K562 (cell line): ENCODE results near the gene ANO8. TPM values are rescaled to one million over a fixed set of nuclear protein-coding genes. Genes with fewer than 3 reads are reported as not detected.

Experiments used
- COPS2 ChIP-seq: fragments of 450-650 bp; conservative IDR thresholded peaks from 2 replicates; pipeline ENCODE4 v1.6.1; 2016; ENCODE audit warnings: mild to moderate bottlenecking, moderate library complexity
- E4F1 ChIP-seq: fragments of 250-450 bp; sonication (Bioruptor Pico); IDR thresholded peaks from 2 replicates; pipeline ENCODE4 v1.5.0; 2021; ENCODE audit warnings: mild to moderate bottlenecking, borderline replicate concordance
- ELF1 ChIP-seq: fragments of 200-800 bp; sonication (Bioruptor generic); IDR thresholded peaks from 2 replicates; pipeline ENCODE4 v1.6.1; 2016; ENCODE audit warnings: missing genetic modification characterization, missing compliant biosample characterization
- EP400 ChIP-seq: fragments of 450-650 bp; IDR thresholded peaks from 2 replicates; pipeline ENCODE4 v1.6.1; 2017; ENCODE audit warnings: antibody characterized with exemption, mild to moderate bottlenecking, moderate library complexity
- FOXA1 ChIP-seq: fragments of 450-650 bp; IDR thresholded peaks from 2 replicates; pipeline ENCODE4 v1.6.1; 2016; ENCODE audit warnings: mild to moderate bottlenecking, borderline replicate concordance
- FOXK1 ChIP-seq: sonication (generic); formaldehyde crosslinking; IDR thresholded peaks from 2 replicates; pipeline ENCODE4 v1.8.0; 2022; ENCODE audit warnings: missing genetic modification reagents, mild to moderate bottlenecking, borderline replicate concordance
- HMG20A ChIP-seq: fragments of 450-650 bp; formaldehyde crosslinking; conservative IDR thresholded peaks from 2 replicates; pipeline ENCODE4 v1.4.0; 2020; ENCODE audit warnings: mild to moderate bottlenecking, mixed read lengths
- KLF1 ChIP-seq: fragments of 450-650 bp; IDR thresholded peaks from 2 replicates; pipeline ENCODE4 v1.6.1; 2016; ENCODE audit warnings: missing genetic modification characterization, missing compliant biosample characterization
- KLF13 ChIP-seq: fragments of 450-650 bp; IDR thresholded peaks from 2 replicates; pipeline ENCODE4 v1.6.1; 2016; ENCODE audit warnings: missing genetic modification characterization, low read depth, mild to moderate bottlenecking, missing compliant biosample characterization, moderate library complexity, borderline replicate concordance
- MBD2 ChIP-seq: sonication (generic); IDR thresholded peaks from 2 replicates; pipeline ENCODE4 v1.6.1; 2016; ENCODE audit warnings: low read depth, borderline replicate concordance
- NUFIP1 ChIP-seq: fragments of 450-650 bp; IDR thresholded peaks from 2 replicates; pipeline ENCODE4 v1.6.1; 2018; ENCODE audit not compliant: partially characterized antibody
- RB1 ChIP-seq: fragments of 450-650 bp; IDR thresholded peaks from 2 replicates; pipeline ENCODE4 v1.6.1; 2017; ENCODE audit warnings: low read depth, mild to moderate bottlenecking
- RBFOX2 ChIP-seq: fragments of 200-400 bp; formaldehyde crosslinking; IDR thresholded peaks from 2 replicates; pipeline ENCODE4 v1.6.1; 2017; ENCODE audit warnings: low read depth, mild to moderate bottlenecking, low read length, moderate library complexity
- RBM14 ChIP-seq: fragments of 200-400 bp; formaldehyde crosslinking; IDR thresholded peaks from 2 replicates; pipeline ENCODE4 v1.6.1; 2018; ENCODE audit warnings: low read depth, mild to moderate bottlenecking, low read length, moderate library complexity, borderline replicate concordance; ENCODE audit not compliant: insufficient read depth
- RFX5 ChIP-seq: IDR thresholded peaks from 2 replicates; pipeline ENCODE4 v1.6.1; 2011; ENCODE audit warnings: low read depth, mild to moderate bottlenecking, improper control_type of control experiment, low read length
- SAP30 ChIP-seq: fragments of 200-600 bp; sonication (generic); IDR thresholded peaks from 2 replicates; pipeline ENCODE4 v1.6.1; 2012; ENCODE audit warnings: borderline replicate concordance, low read depth, mild to moderate bottlenecking, moderate library complexity, low read length, control low read depth, inconsistent platforms; ENCODE audit not compliant: insufficient read depth, poor library complexity, severe bottlenecking
- SLC30A9 ChIP-seq: fragments of 250-450 bp; sonication (Bioruptor Pico); IDR thresholded peaks from 2 replicates; pipeline ENCODE4 v1.8.0; 2022; ENCODE audit warnings: mild to moderate bottlenecking, moderate library complexity
- ZC3H11A ChIP-seq: IDR thresholded peaks from 2 replicates; pipeline ENCODE4 v1.6.1; 2012; ENCODE audit warnings: low read depth, low read length, improper control_type of control experiment
- ZNF445 ChIP-seq: fragments of 250-450 bp; sonication (Bioruptor Pico); IDR thresholded peaks from 2 replicates; pipeline ENCODE4 v1.4.0; 2020; ENCODE audit warnings: low read depth, mild to moderate bottlenecking, moderate library complexity
- ZNF518B ChIP-seq: fragments of 250-450 bp; sonication (Bioruptor Pico); IDR thresholded peaks from 2 replicates; pipeline ENCODE4 v1.5.0; 2021; ENCODE audit warnings: mild to moderate bottlenecking, moderate library complexity
- ZNF639 ChIP-seq, 2 experiments: fragments of 200-800 bp in 1 of 2; sonication (Bioruptor generic) in 1 of 2; sonication (generic) in 1 of 2; formaldehyde crosslinking in 1 of 2; IDR thresholded peaks in 1 of 2; conservative IDR thresholded peaks in 1 of 2; 2 replicates each; pipeline versions ENCODE4 v1.5.0 to v1.6.1; 2016 to 2020; ENCODE audit warnings: missing compliant biosample characterization in 1 of 2, missing genetic modification characterization in 1 of 2, missing genetic modification reagents in 1 of 2
- polyA plus RNA-seq, 8 experiments: library from polyadenylated mRNA; depleted of rRNA in 4 of 8; stranded (reverse) in 5 of 8; unstranded in 3 of 8; fragments of >200 nt; fragmentation: Nextera tagmentation in 2 of 8; fragmentation: Illumina TruSeq in 1 of 8; extraction: Ambion mirVana in 2 of 8; extraction: Trizol in 1 of 8; gene quantifications; 2 replicates each; pipeline versions ENCODE4 v1.2.1 to v1.2.3, GENCODE V29; 2011 to 2014; ENCODE audit warnings: inconsistent platforms in 1 of 8, missing spikeins in 1 of 8
- total RNA-seq, 7 experiments: library from RNA; depleted of rRNA in 6 of 7; stranded (reverse); fragments of >200 nt in 6 of 7; fragmentation: Illumina TruSeq in 2 of 7; extraction: Trizol in 2 of 7; gene quantifications; 2 replicates each; pipeline versions ENCODE4 v1.2.1 to v1.2.3, GENCODE V29; 2011 to 2021; ENCODE audit warnings: low replicate concordance in 1 of 7

Gene ANO8
- total and polyA plus RNA-seq, 9 of the 15 experiments (the other 6 are each of a cell fraction or from before 2014, with no cell fraction given), result 0.07 to 7.6 (median 2.3) TPM; not detected in 1

- no peak for TF ChIP-seq ZNF639 (CRISPR knock-in tag; conservative IDR thresholded peaks at IDR 0.05 in 1 of 2, IDR thresholded peaks at IDR 0.05 in 1 of 2)
- TF ChIP-seq KLF1 (tag), result no peak
- TF ChIP-seq KLF13 (tag), result no peak
- 0 out of 2 replicates have a peak, but pooled peaks have one; percentile 17 for TF ChIP-seq FOXK1 (CRISPR knock-in tag)
- no peak for TF ChIP-seq SAP30
- no peak for TF ChIP-seq HMG20A
- TF ChIP-seq ZNF518B, result no peak
- TF ChIP-seq RBM14, result no peak
- no peak for TF ChIP-seq RBFOX2
- no peak for TF ChIP-seq NUFIP1
- no peak for TF ChIP-seq RFX5
- no peak for TF ChIP-seq EP400
- TF ChIP-seq ELF1, result no peak
- no peak for TF ChIP-seq COPS2
- no peak for TF ChIP-seq FOXA1
- TF ChIP-seq MBD2, result no peak
- no peak for TF ChIP-seq SLC30A9 (CRISPR knock-in tag)
- TF ChIP-seq ZNF445, result no peak
- no peak for TF ChIP-seq E4F1
- peak; percentile 91; the same call in 1 of the 2 replicates for TF ChIP-seq ZC3H11A
- TF ChIP-seq RB1, result no peak
Observed at GRCh38 chr19:17351815-17352435, 17.3 kb upstream of the ANO8 start (continued).
